Heart left ventricle (tissue), 13 donors: Measurements from ENCODE around the gene COPZ1.

Source experiments
- POLR2A ChIP-seq, 2 donors: fragments of 450-650 bp; IDR thresholded peaks; one replicate each; pipeline ENCODE4 v1.6.1; 2017; ENCODE audit warnings: antibody characterized with exemption in 2 of 2, mild to moderate bottlenecking in 2 of 2, moderate library complexity in 2 of 2
- TF ChIP-seq, protein P1 (sequence below), 12 donors: fragments of 200-600 bp; sonication (generic) in 4 of 12; IDR thresholded peaks; one replicate each; pipeline versions ENCODE4 v1.5.0 to v1.8.0; 2018 to 2022; ENCODE audit warnings: antibody characterized with exemption in 12 of 12, mild to moderate bottlenecking in 5 of 12
- donor health status: ischemic (EF 13 %, LVEDD 7.1; RV severe dilation, severe dysfunction).
- donor health status: DM: no; HTN: yes; CAD: no.
- donor health status: DM: no; HTN: no; CAD: no.
- donor health status: ischemic (EF 25% LVEDD 6.9; RV normal size, moderate dysfunction).
- donor health status: ischemic (EF 25% LVEDD 5.7; RV mildly dilated, moderate dysfunction).
- donor health status: ischemic (EF 35%, LVEDD 5.7; RV mildly dilated, moderate dysfunction).
- donor health status: nonischemic (EF 11% LVEDD 7.7; RV severe dilation, severe dysfunction).
- donor health status: DM: yes; HTN: yes; CAD: no.
- donor health status: PGD.
- donor health status: ischemic (EF 29% LVEDD 5.4; RV normal size, mild dysfunction).
- donor health status: nonischemic (EF 23%, LVEDD 6.1; RV moderate dilation, normal function).

DNA sequence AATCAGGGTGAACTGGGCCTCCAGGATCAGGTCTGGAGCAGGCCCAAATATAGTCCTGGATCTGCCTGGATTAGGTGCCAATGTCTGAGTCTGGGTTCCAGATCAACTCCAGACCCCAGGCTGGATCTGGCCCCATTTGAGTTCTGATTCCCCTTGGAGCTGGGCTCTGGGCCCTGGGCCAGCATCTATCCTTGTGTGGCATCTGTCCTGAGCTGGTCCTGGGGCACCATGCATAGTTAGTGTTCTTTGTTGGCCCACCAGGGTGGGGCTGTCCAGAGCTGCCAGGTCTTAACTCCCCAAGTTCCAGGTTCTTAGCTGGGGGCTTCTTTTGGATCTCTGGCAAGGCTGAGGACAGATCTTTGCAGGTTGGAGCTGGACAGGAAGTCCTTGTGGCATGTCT is 70.6 kb downstream of the COPZ1 start:
- TF ChIP-seq, protein P1, sequence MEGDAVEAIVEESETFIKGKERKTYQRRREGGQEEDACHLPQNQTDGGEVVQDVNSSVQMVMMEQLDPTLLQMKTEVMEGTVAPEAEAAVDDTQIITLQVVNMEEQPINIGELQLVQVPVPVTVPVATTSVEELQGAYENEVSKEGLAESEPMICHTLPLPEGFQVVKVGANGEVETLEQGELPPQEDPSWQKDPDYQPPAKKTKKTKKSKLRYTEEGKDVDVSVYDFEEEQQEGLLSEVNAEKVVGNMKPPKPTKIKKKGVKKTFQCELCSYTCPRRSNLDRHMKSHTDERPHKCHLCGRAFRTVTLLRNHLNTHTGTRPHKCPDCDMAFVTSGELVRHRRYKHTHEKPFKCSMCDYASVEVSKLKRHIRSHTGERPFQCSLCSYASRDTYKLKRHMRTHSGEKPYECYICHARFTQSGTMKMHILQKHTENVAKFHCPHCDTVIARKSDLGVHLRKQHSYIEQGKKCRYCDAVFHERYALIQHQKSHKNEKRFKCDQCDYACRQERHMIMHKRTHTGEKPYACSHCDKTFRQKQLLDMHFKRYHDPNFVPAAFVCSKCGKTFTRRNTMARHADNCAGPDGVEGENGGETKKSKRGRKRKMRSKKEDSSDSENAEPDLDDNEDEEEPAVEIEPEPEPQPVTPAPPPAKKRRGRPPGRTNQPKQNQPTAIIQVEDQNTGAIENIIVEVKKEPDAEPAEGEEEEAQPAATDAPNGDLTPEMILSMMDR (IDR thresholded peaks at IDR 0.05) = no peak
- no peak for TF ChIP-seq POLR2A (IDR thresholded peaks at IDR 0.05)
